Stimulated activated CD4-positive, alpha-beta T cell treated with anti-CD3 and anti-CD28 coated beads, Interleukin-12 subunit alpha, Interleukin-12 subunit beta, amount 100 ng/mL, for 4 hours (primary cell): ENCODE measurements around the gene RNMT.
"Not testable (repeated sequence)": the region's sequence is repeated elsewhere in the genome, so short reads cannot be mapped to it uniquely, and the experiment has no call there.

Experiments used
- DNase-seq: peaks from one replicate; pipeline ENCODE4 v3.0.0-alpha.2; 2020

Gene RNMT

GRCh38 chr18:13726232-13726971 is at the start of gene RNMT, which contains the start of gene FAM210A:
RNMT (plus strand) TSS chr18:13726673; CDS start chr18:13731518, 4,845 bp downstream.
FAM210A (minus strand) TSS chr18:13726558; CDS start chr18:13682077, 44,481 bp downstream.
- peak; percentile 90 for DNase-seq

- DNase-seq: not testable (repeated sequence)
Measured at GRCh38 chr18:13677350-13677749, 49.1 kb upstream of the RNMT start.

DNA sequence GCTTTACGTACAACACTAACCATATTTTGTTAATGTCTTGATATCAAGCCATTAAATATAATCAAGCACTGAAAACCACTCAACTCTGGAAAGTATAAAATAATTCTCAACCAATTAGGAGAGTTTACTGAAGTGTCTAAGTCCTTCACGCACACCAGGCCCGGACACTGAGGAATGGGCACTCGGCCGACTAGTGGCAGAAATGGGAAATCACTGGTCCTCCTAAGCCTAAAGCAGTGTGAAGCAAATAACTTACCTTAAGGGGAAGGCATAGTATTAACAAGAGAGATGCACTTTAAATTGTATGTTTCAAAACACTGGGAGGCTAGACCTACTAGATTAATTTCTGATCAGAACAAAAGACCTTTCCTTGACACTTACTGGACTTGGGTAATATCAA is 45.9 kb upstream of the RNMT start:
- DNase-seq: no peak

DNA sequence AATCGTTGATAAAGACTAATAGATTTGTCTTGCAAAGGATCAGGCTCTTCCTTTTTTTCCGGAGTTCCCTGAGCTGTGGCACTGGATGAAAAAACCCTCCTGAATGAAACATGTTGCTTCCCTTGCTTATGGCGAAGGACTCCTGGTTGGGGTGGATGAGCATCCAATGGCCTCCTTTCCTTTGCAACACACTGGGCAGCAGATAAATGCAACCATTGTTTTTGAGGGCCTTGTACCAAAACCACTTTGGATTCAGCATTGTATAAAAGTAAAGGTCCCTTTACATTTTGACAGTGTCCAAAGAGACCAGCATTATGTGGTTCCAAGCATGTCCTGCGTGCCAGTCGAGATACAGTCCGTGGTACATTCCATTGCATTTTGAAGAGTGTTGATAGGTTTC is 44.8 kb upstream of the RNMT start:
- DNase-seq: no peak

DNA sequence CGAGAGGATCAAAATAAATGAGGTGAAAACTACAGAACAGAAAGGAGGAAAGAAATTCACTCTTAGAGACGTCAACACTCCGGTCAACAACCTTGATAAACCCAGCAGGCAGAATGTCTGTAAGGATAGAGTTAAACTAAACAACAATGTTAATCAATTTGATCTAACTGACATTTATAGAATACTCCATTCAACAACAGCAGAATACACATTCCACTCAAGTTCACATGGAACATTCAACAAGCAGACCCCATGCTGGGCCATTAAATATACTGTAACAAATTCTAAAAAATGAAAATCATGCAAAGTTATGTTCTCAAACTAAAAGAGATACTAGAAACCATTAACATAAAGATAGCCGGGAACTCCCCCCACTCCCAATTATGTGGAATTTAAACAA is 41.9 kb upstream of the RNMT start:
- no peak for DNase-seq

GRCh38 chr18:13688191-13689136 is 38.0 kb upstream of the RNMT start:
- no peak for DNase-seq

DNA sequence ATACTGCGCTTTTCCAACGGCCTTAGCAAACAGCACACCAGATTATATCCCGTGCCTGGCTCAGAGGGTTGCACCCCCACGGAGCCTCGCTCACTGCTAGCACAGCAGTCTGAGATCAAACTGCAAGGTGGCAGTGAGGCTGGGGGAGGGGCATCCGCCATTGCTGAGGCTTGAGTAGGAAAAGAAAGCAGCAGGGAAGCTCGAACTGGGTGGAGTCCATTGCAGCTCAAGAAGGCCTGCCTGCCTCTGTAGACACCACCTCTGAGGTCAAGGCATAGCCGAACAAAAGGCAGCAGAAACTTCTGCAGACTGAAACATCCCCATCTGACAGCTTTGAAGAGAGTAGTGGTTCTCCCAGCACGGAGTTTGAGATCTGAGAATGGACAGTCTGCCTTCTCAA is 36.4 kb upstream of the RNMT start:
- not testable (repeated sequence) for DNase-seq

- DNase-seq: not testable (repeated sequence)
Measured at GRCh38 chr18:13695337-13695736, 31.1 kb upstream of the RNMT start.

GRCh38 chr18:13696961-13697360 is 29.5 kb upstream of the RNMT start:
- no peak for DNase-seq

- DNase-seq: no peak
Measured at GRCh38 chr18:13700153-13700552, 26.3 kb upstream of the RNMT start.

DNA sequence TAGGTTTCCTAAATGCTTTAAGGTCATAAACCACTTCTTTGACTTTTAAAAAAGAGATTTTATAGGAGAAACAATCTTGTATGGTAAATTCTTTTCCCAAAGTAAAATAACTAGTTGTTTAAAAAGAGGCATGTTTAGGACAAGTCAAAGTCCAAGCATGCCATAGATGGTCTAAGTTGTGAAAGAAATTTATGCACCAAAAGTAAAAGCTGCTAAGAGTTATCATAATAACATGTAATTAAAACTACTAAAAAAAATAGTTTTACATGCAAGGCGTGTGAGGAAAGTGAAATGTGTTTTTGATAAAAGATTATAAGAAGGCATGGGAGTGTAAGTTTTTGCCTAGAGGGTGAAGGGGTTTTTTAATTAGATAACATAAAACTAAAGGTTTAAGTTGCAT is 22.6 kb upstream of the RNMT start:
- DNase-seq: no peak

DNA sequence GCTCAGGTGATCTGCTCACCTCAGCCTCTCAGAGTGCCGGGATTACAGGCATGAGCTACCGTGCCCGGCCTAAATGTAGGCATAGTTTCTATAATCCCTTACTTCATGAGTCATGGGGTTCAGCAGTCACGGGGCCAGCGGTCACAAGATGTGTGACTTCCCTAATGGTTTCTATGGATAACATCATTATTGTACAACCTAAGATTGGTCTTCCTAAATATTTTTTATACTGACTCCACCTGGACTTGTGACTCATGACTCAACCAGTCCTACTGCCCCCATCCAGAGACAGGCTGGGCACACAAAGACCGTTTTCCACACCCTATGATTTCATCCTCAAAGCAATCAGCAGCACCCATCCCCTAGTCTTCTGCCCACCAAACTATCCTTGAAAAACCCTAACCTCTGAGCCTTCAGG is 16.1 kb upstream of the RNMT start:
- no peak for DNase-seq

GRCh38 chr18:13712400-13713131 is 13.9 kb upstream of the RNMT start:
- DNase-seq: no peak

DNA sequence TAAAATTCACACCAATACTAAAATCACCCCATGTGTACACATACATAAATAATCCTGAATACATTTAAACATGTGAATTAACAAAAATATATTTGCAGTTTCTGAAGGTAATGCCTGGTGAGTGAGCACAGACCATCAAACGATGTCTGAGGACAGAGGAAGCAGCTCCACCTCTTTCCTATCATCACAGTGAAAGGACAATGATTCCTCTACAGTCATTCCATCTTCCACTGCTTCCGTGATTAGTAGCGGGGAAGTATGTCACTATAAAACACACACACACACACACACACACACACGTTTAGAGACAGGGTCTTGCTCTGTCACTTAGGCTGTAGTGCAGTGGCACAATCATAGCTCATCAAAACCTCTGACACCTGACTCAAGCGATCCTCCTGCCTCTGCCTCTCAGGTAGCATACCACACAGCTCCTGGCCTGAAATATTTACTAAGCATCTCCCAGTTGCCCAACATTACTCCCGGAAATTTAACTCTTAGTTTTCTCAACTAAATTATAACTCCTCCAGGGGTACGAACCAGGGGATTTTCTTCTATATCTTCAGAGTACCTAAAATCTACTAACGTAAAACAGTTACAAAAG is 12.9 kb upstream of the RNMT start:
- DNase-seq: no peak

DNA sequence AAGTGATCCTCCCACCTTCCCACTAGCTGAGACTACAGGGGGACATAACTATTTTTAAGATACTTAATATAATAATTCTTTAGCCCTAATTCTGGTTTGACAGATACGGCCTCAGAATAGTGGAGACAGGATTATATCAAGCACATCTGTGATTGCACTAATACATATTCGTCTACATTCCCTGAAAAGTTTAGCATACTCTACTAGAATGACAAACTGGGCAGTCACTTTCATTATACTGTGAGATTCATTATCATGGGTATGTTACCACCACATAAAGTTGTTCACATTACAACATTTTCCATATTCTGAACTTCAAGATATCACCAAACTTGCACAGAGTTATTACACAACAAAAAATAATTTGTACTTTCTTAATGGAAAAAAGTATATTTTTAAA is 11.1 kb upstream of the RNMT start:
- no peak for DNase-seq

GRCh38 chr18:13716916-13717315 is 9.6 kb upstream of the RNMT start:
- DNase-seq: no peak

DNA sequence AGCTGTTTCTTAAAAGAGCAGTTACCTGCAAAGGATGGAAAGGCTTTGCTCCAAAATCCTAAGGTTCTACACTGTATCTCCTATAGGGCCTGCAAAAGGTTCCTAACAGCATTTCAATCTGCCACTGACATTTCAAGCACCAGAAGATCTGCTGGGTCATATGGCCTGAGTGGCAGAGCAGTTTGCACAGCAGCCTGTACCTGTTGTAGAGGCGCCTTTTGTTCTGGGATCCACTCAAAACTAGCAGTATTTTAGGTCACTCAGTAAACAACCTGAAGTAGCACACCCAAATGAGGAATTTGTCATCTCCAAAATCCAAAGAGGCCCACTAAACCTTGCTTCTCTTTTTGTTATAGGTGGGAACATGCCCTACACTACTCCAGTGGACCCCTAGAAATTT is 6.3 kb upstream of the RNMT start:
- no peak for DNase-seq

- no peak for DNase-seq
Measured at GRCh38 chr18:13720847-13721246, 5.6 kb upstream of the RNMT start.

DNA sequence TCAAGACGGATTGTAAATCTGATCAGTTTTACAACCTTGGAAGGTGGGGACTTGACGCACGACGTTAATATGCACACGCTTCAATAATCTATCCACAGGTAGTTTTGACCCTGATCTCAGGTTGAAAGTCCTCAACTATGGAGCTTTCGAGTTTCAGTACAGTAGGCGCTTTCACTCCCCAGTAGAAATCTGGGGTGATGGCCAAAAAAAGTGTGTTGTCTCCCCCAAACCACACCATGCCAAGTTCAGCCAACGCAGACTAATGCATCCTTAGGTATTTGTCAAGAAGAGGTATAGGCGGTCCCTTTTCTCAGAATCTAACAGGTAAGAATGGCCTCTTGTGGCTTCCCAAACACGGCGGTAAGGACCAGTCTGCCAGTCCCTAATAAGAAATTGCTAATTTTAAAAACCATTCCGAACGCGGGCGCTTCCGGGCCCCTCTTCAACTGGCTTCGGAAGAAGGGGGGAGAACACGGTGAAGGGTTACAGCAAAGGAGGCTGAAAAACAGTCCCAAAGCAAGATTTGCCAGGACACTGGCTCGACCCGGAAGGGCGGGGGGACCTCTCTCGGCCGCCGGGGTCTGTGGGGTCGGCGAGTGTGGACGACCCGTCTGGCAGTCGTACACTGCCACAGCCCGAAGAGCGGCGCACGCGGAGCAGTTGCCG is 774 bp upstream of the RNMT start:
- no peak for DNase-seq

DNA sequence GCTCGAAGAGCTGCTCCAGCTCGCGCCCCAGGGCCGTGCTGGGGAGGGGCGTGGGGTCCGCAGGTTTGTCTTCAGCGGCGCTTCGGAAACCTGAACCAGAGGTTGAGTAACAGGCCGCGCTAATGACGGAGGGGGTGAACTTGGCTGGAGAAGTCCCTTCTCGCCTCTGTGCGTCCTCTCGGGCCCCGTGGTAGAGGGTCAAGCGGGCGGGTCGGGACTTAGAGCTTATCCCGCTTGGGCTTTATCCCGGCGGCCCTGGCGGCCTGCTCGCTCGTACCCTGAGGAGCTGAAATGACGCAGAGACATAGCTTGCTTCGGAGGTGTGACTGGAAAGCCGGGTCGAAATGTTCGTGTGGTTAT is 479 bp downstream of the RNMT start:
- peak; percentile 28 for DNase-seq

DNA sequence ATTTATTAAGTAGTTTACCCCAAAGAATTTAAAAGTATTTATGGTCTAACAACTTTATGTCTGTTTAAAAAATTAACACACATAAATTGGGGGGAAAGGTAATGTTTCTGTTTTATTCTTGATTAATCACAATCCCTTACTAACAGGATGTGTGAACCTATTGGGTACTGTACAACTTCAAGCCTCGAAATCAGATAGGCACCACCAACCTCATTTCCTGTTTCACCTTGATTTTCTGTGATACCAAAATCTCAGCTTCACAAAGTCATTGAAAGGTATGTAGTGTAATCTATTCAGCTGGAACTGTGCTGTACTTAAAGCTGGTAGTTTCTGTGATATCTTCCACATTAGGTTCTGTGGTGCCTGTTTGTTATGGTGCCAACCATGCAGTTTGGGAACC is 4.0 kb downstream of the RNMT start:
- DNase-seq: no peak

DNA sequence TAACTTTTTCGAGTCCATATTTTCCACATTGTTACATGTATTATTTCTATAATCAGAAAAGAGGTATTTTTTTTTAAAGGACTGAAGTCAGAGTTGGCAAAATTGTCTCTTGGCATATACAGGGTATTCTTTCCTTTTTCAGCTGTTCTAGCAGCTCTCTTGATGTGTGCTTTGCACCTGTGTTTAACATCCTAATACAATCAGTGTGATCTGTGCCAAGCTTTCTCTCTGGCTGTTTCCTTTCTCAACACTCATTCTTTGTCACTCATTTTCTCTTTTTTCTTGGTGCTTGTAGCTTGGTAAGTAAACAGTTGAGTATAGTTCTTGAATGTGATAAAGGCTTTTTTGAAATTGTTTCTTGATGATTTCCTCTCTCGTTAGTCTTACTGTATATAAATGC is 9.2 kb downstream of the RNMT start:
- DNase-seq: no peak
